Type B pancreatic cell (in vitro differentiated cells): ENCODE data around the gene SEMA6D. TPM values are rescaled to one million over a fixed set of nuclear protein-coding genes. Genes with fewer than 3 reads are reported as not detected.

Source experiments
- DNase-seq: peaks from one replicate; pipeline ENCODE4 v3.0.0; 2021; ENCODE audit warnings: mixed read lengths; ENCODE audit not compliant: unreplicated experiment; ENCODE audit errors: extremely low spot score
- H3K27ac Mint-ChIP-seq: 2 replicates; pipeline ENCODE4 v1.8.0; 2021; ENCODE audit warnings: mild to moderate bottlenecking, mixed read lengths
- H3K27me3 Mint-ChIP-seq: 2 replicates; pipeline ENCODE4 v1.8.0; 2021; ENCODE audit warnings: mixed read lengths
- H3K36me3 Mint-ChIP-seq: 2 replicates; pipeline ENCODE4 v1.8.0; 2021; ENCODE audit warnings: mixed read lengths
- H3K4me1 Mint-ChIP-seq: one replicate; pipeline ENCODE4 v1.8.0; 2021; ENCODE audit warnings: mixed read lengths; ENCODE audit not compliant: unreplicated experiment
- H3K4me3 Mint-ChIP-seq: 2 replicates; pipeline ENCODE4 v1.8.0; 2021; ENCODE audit warnings: mild to moderate bottlenecking, mixed read lengths
- H3K9me3 Mint-ChIP-seq: 2 replicates; pipeline ENCODE4 v1.8.0; 2021; ENCODE audit warnings: mixed read lengths
- CTCF ChIP-seq: fragments of 200-600 bp; sonication (generic); conservative IDR thresholded peaks from 2 replicates; pipeline ENCODE4 v1.5.0; 2021; ENCODE audit warnings: antibody characterized with exemption, mild to moderate bottlenecking
- total RNA-seq: library from RNA; stranded (reverse); gene quantifications from 2 replicates; pipeline ENCODE4 v1.2.1, GENCODE V29; 2021; ENCODE audit warnings: low replicate concordance

The SEMA6D gene
- total RNA-seq, 1 donor from 2014 or later: 22.2 TPM

GRCh38 chr15:47792231-47792630 lies 74.9 kb downstream of the SEMA6D start:
- Mint-ChIP-seq H3K4me1 (peaks cover 5% of the 10 kb centered on the region), H3K4me3 (no peak overlapping the region), H3K27me3 (peaks cover 4% of the 10 kb centered on the region), H3K27ac (no peak overlapping the region), H3K36me3 (no peaks in the 10 kb centered on the region), H3K9me3 (peaks cover 3% of the 10 kb centered on the region)
- no peak for TF ChIP-seq CTCF
- DNase-seq: no peak

- Mint-ChIP-seq H3K4me3 (no peak overlapping the region), H3K4me1 (peaks cover 7% of the 10 kb centered on the region), H3K27ac (no peak overlapping the region), H3K27me3 (peaks cover 4% of the 10 kb centered on the region), H3K9me3 (peaks cover 3% of the 10 kb centered on the region), H3K36me3 (no peaks in the 10 kb centered on the region)
- no peak for TF ChIP-seq CTCF
- no peak for DNase-seq
These were observed 77.1 kb downstream of the SEMA6D start for GRCh38 chr15:47794252-47794914.

- no peak overlapping the region for H3K4me3 Mint-ChIP-seq
- no peaks in the 10 kb centered on the region for H3K36me3 Mint-ChIP-seq
These were observed 78.6 kb downstream of the SEMA6D start for GRCh38 chr15:47795864-47796263.

GRCh38 chr15:47796339-47796738 lies 79.0 kb downstream of the SEMA6D start:
- Mint-ChIP-seq H3K27me3 (peaks cover 4% of the 10 kb centered on the region), H3K4me3 (no peak overlapping the region)

More at GRCh38 chr15:47795864-47796263, 78.6 kb downstream of the SEMA6D start:
- Mint-ChIP-seq H3K27ac (no peak overlapping the region), H3K27me3 (peaks cover 4% of the 10 kb centered on the region), H3K4me1 (peaks cover 7% of the 10 kb centered on the region), H3K9me3 (peaks cover 3% of the 10 kb centered on the region)
- DNase-seq: no peak
- no peak for TF ChIP-seq CTCF

GRCh38 chr15:47796830-47797229 lies 79.5 kb downstream of the SEMA6D start:
- no peak for TF ChIP-seq CTCF
- peaks cover 7% of the 10 kb centered on the region for H3K4me1 Mint-ChIP-seq
- H3K27ac Mint-ChIP-seq: no peak overlapping the region
- no peak overlapping the region for H3K4me3 Mint-ChIP-seq
- H3K36me3 Mint-ChIP-seq: no peaks in the 10 kb centered on the region
- H3K27me3 Mint-ChIP-seq: peaks cover 4% of the 10 kb centered on the region
- DNase-seq: no peak
- peaks cover 3% of the 10 kb centered on the region for H3K9me3 Mint-ChIP-seq

More at GRCh38 chr15:47796339-47796738, 79.0 kb downstream of the SEMA6D start:
- Mint-ChIP-seq H3K36me3 (no peaks in the 10 kb centered on the region), H3K4me1 (peaks cover 7% of the 10 kb centered on the region), H3K9me3 (peaks cover 3% of the 10 kb centered on the region), H3K27ac (no peak overlapping the region)
- no peak for DNase-seq
- no peak for TF ChIP-seq CTCF
